SJCRH30 (cell line): ENCODE measurements around the gene ICE1. TPM values are rescaled to one million over a fixed set of nuclear protein-coding genes. Genes with fewer than 3 reads are reported as not detected.
"Not testable (repeated sequence)": the region's sequence is repeated elsewhere in the genome, so short reads cannot be mapped to it uniquely, and the experiment has no call there.

ENCODE experiments used
- DNase-seq, 2 experiments: peaks; one replicate each; pipeline ENCODE4 v3.0.0-alpha.2; 2015 to 2020
- H3K27ac ChIP-seq: fragments of 250-450 bp; sonication (Bioruptor Pico); 2 replicates; pipeline ENCODE4 v1.5.1; 2020; ENCODE audit warnings: mild to moderate bottlenecking, moderate library complexity
- H3K27me3 ChIP-seq: fragments of 250-450 bp; sonication (Bioruptor Pico); 2 replicates; pipeline ENCODE4 v1.5.1; 2020; ENCODE audit warnings: mild to moderate bottlenecking, moderate library complexity
- H3K36me3 ChIP-seq: fragments of 250-450 bp; sonication (Bioruptor Pico); 2 replicates; pipeline ENCODE4 v1.5.1; 2020; ENCODE audit warnings: mild to moderate bottlenecking, moderate library complexity
- H3K4me1 ChIP-seq: fragments of 250-450 bp; sonication (Bioruptor Pico); 2 replicates; pipeline ENCODE4 v1.5.1; 2020; ENCODE audit warnings: mild to moderate bottlenecking, moderate library complexity
- H3K4me3 ChIP-seq: fragments of 250-450 bp; sonication (Bioruptor Pico); 2 replicates; pipeline ENCODE4 v1.5.1; 2020; ENCODE audit warnings: mild to moderate bottlenecking, moderate library complexity
- H3K9me3 ChIP-seq: fragments of 250-450 bp; sonication (Bioruptor Pico); replicated peaks from 2 replicates; pipeline ENCODE4 v1.5.1; 2020; ENCODE audit warnings: mild to moderate bottlenecking, moderate library complexity
- total RNA-seq: library from RNA; depleted of rRNA; stranded (reverse); fragments of >200 nt; shearing (Covaris generic); gene quantifications from 2 replicates; pipeline ENCODE4 v1.2.3, GENCODE V29; 2014

Gene ICE1
- total RNA-seq, 1 experiment from 2014 or later, result 27.0 TPM

- no peaks in the 10 kb centered on the region for H3K27me3 ChIP-seq
- H3K9me3 ChIP-seq, result no peaks in the 10 kb centered on the region
- H3K36me3 ChIP-seq, result no peaks in the 10 kb centered on the region
- no peak for DNase-seq
- H3K4me3 ChIP-seq, result no peak overlapping the region
- 0 out of 2 replicates have a peak, but pooled peaks cover 3% of the 10 kb centered on the region for H3K4me1 ChIP-seq
- H3K27ac ChIP-seq, result no peak overlapping the region
These were observed 15.0 kb downstream of the ICE1 start for GRCh38 chr5:5437227-5438172.

GRCh38 chr5:5451863-5452262 is 29.4 kb downstream of the ICE1 start:
- H3K27ac ChIP-seq, result no peak overlapping the region
- H3K9me3 ChIP-seq, result no peaks in the 10 kb centered on the region
- H3K36me3 ChIP-seq, result peaks cover 2% of the 10 kb centered on the region; the same call in 1 of the 2 replicates
- H3K4me3 ChIP-seq, result no peak overlapping the region
- DNase-seq, result no peak
- no peaks in the 10 kb centered on the region for H3K4me1 ChIP-seq
- no peaks in the 10 kb centered on the region for H3K27me3 ChIP-seq

GRCh38 chr5:5453131-5453530 is 30.7 kb downstream of the ICE1 start:
- no peak for DNase-seq
- no peak overlapping the region for H3K27ac ChIP-seq
- H3K27me3 ChIP-seq, result no peaks in the 10 kb centered on the region
- no peak overlapping the region for H3K4me3 ChIP-seq
- H3K9me3 ChIP-seq, result no peaks in the 10 kb centered on the region
- H3K36me3 ChIP-seq, result peaks cover 5% of the 10 kb centered on the region; the same call in 1 of the 2 replicates
- no peaks in the 10 kb centered on the region for H3K4me1 ChIP-seq

GRCh38 chr5:5454391-5454790 is 31.9 kb downstream of the ICE1 start:
- Histone ChIP-seq H3K27ac (no peak overlapping the region), H3K36me3 (peaks cover 5% of the 10 kb centered on the region; the same call in 1 of the 2 replicates), H3K4me3 (no peak overlapping the region), H3K4me1 (no peaks in the 10 kb centered on the region), H3K9me3 (no peaks in the 10 kb centered on the region), H3K27me3 (no peaks in the 10 kb centered on the region)
- no peak for DNase-seq

- Histone ChIP-seq H3K4me3 (no peak overlapping the region), H3K36me3 (0 out of 2 replicates have a peak, but pooled peaks cover 7% of the 10 kb centered on the region)
- DNase-seq, result no peak
These were observed 34.4 kb downstream of the ICE1 start for GRCh38 chr5:5456858-5457257.

GRCh38 chr5:5460311-5460710 is 37.8 kb downstream of the ICE1 start:
- Histone ChIP-seq H3K27me3 (no peaks in the 10 kb centered on the region), H3K36me3 (0 out of 2 replicates have a peak, but pooled peaks cover 7% of the 10 kb centered on the region), H3K27ac (no peak overlapping the region), H3K9me3 (no peaks in the 10 kb centered on the region), H3K4me1 (no peaks in the 10 kb centered on the region), H3K4me3 (no peak overlapping the region)
- DNase-seq, result no peak

More at GRCh38 chr5:5456858-5457257, 34.4 kb downstream of the ICE1 start:
- Histone ChIP-seq H3K27me3 (no peaks in the 10 kb centered on the region), H3K4me1 (no peaks in the 10 kb centered on the region), H3K9me3 (no peaks in the 10 kb centered on the region), H3K27ac (no peak overlapping the region)

GRCh38 chr5:5461012-5461411 is 38.5 kb downstream of the ICE1 start:
- Histone ChIP-seq H3K4me3 (no peak overlapping the region), H3K4me1 (no peaks in the 10 kb centered on the region), H3K27ac (no peak overlapping the region), H3K27me3 (no peaks in the 10 kb centered on the region), H3K36me3 (peaks cover 7% of the 10 kb centered on the region; the same call in 1 of the 2 replicates), H3K9me3 (no peaks in the 10 kb centered on the region)
- no peak for DNase-seq

GRCh38 chr5:5464036-5464715 is 41.7 kb downstream of the ICE1 start:
- Histone ChIP-seq H3K36me3 (peaks cover 5% of the 10 kb centered on the region; the same call in 1 of the 2 replicates), H3K4me3 (no peak overlapping the region), H3K9me3 (no peaks in the 10 kb centered on the region), H3K27ac (no peak overlapping the region), H3K4me1 (no peaks in the 10 kb centered on the region), H3K27me3 (no peaks in the 10 kb centered on the region)
- no peak for DNase-seq

GRCh38 chr5:5466227-5466626 is 43.8 kb downstream of the ICE1 start:
- DNase-seq, result no peak
- no peaks in the 10 kb centered on the region for H3K4me1 ChIP-seq
- no peaks in the 10 kb centered on the region for H3K27me3 ChIP-seq
- H3K36me3 ChIP-seq, result peaks cover 3% of the 10 kb centered on the region; the same call in 1 of the 2 replicates
- no peaks in the 10 kb centered on the region for H3K9me3 ChIP-seq
- no peak overlapping the region for H3K4me3 ChIP-seq
- H3K27ac ChIP-seq, result no peak overlapping the region

- Histone ChIP-seq H3K4me1 (no peaks in the 10 kb centered on the region), H3K36me3 (peaks cover 3% of the 10 kb centered on the region; the same call in 1 of the 2 replicates)
- DNase-seq, result no peak
These were observed 45.3 kb downstream of the ICE1 start for GRCh38 chr5:5467737-5468136.

GRCh38 chr5:5470933-5471332 is 48.5 kb downstream of the ICE1 start:
- no peaks in the 10 kb centered on the region for H3K4me1 ChIP-seq
- DNase-seq, result no peak

More at GRCh38 chr5:5467737-5468136, 45.3 kb downstream of the ICE1 start:
- Histone ChIP-seq H3K4me3 (no peak overlapping the region), H3K27me3 (no peaks in the 10 kb centered on the region), H3K9me3 (no peaks in the 10 kb centered on the region), H3K27ac (no peak overlapping the region)

GRCh38 chr5:5473226-5473625 is 50.7 kb downstream of the ICE1 start:
- Histone ChIP-seq H3K9me3 (no peaks in the 10 kb centered on the region), H3K27ac (no peak overlapping the region), H3K4me1 (no peaks in the 10 kb centered on the region), H3K36me3 (no peaks in the 10 kb centered on the region; the same call in 1 of the 2 replicates), H3K4me3 (no peak overlapping the region), H3K27me3 (no peaks in the 10 kb centered on the region)
- no peak for DNase-seq

More at GRCh38 chr5:5470933-5471332, 48.5 kb downstream of the ICE1 start:
- Histone ChIP-seq H3K9me3 (no peaks in the 10 kb centered on the region), H3K36me3 (peaks cover 3% of the 10 kb centered on the region; the same call in 1 of the 2 replicates), H3K4me3 (no peak overlapping the region), H3K27ac (no peak overlapping the region), H3K27me3 (no peaks in the 10 kb centered on the region)

- DNase-seq, result no peak
- Histone ChIP-seq H3K9me3 (no peaks in the 10 kb centered on the region), H3K4me1 (no peaks in the 10 kb centered on the region), H3K27me3 (no peaks in the 10 kb centered on the region), H3K4me3 (no peak overlapping the region), H3K27ac (no peak overlapping the region), H3K36me3 (no peaks in the 10 kb centered on the region; the same call in 1 of the 2 replicates)
These were observed 52.5 kb downstream of the ICE1 start for GRCh38 chr5:5474961-5475360.

- Histone ChIP-seq H3K27me3 (no peaks in the 10 kb centered on the region), H3K36me3 (no peaks in the 10 kb centered on the region; the same call in 1 of the 2 replicates), H3K27ac (no peak overlapping the region), H3K4me1 (no peaks in the 10 kb centered on the region), H3K4me3 (no peak overlapping the region), H3K9me3 (no peaks in the 10 kb centered on the region)
- no peak for DNase-seq
These were observed 53.5 kb downstream of the ICE1 start for GRCh38 chr5:5475975-5476374.

GRCh38 chr5:5479578-5479977 is 57.1 kb downstream of the ICE1 start:
- not testable (repeated sequence) for H3K27ac ChIP-seq, H3K9me3 ChIP-seq, DNase-seq, H3K27me3 ChIP-seq, H3K36me3 ChIP-seq, H3K4me3 ChIP-seq, H3K4me1 ChIP-seq
